ENCODE results near the gene TIMM22.
A peak's percentile ranks its signal among the peaks of the same experiment; 100 is the strongest.

TIMM22 gene

GRCh38 chr17:1024076-1024475, 27.1 kb downstream of the TIMM22 start:
- no peak for DNase-seq

GRCh38 chr17:1025733-1026598, 29.0 kb downstream of the TIMM22 start:
- DNase-seq = no peak

GRCh38 chr17:1026599-1026975, 29.7 kb downstream of the TIMM22 start:
- DNase-seq = no peak

- no peak for DNase-seq
These were observed 30.1 kb downstream of the TIMM22 start for GRCh38 chr17:1027044-1027443.

GRCh38 chr17:1029196-1029921, 32.4 kb downstream of the TIMM22 start:
- DNase-seq = no peak

GRCh38 chr17:1029922-1030644, 33.2 kb downstream of the TIMM22 start:
- DNase-seq = no peak

- no peak for DNase-seq
These were observed 34.0 kb downstream of the TIMM22 start for GRCh38 chr17:1030684-1031532.

GRCh38 chr17:1031711-1032110, 34.8 kb downstream of the TIMM22 start:
- no peak for DNase-seq

GRCh38 chr17:1032391-1032790, 35.5 kb downstream of the TIMM22 start:
- DNase-seq = no peak

- no peak for DNase-seq
These were observed 36.6 kb downstream of the TIMM22 start for GRCh38 chr17:1033503-1033902.

- DNase-seq = no peak
These were observed 37.8 kb downstream of the TIMM22 start for GRCh38 chr17:1034652-1035210.

- peak; percentile 77 for DNase-seq
These were observed 38.7 kb downstream of the TIMM22 start for GRCh38 chr17:1035546-1036170.

- DNase-seq = no peak
These were observed 39.4 kb downstream of the TIMM22 start for GRCh38 chr17:1036171-1036844.

- DNase-seq = no peak
These were observed 39.9 kb downstream of the TIMM22 start for GRCh38 chr17:1036845-1037237.

GRCh38 chr17:1037238-1037879, 40.4 kb downstream of the TIMM22 start:
- no peak for DNase-seq

GRCh38 chr17:1038459-1039122, 41.7 kb downstream of the TIMM22 start:
- DNase-seq = no peak

- no peak for DNase-seq
These were observed 42.2 kb downstream of the TIMM22 start for GRCh38 chr17:1039123-1039507.

GRCh38 chr17:1039511-1040215, 42.7 kb downstream of the TIMM22 start:
- DNase-seq = no peak

- no peak for DNase-seq
These were observed 43.3 kb downstream of the TIMM22 start for GRCh38 chr17:1040216-1040600.

GRCh38 chr17:1041746-1042145, 44.8 kb downstream of the TIMM22 start:
- DNase-seq = no peak

Measured in NCI-H1694 (cell line).